Chondrocyte (in vitro differentiated cells): ENCODE results near the gene SHISA6. TPM values are rescaled to one million over a fixed set of nuclear protein-coding genes. Genes with fewer than 3 reads are reported as not detected.

Source experiments
- DNase-seq: peaks from one replicate; pipeline ENCODE4 v3.0.0; 2021; ENCODE audit warnings: mixed read lengths, low spot score
- H3K27ac Mint-ChIP-seq: one replicate; pipeline ENCODE4 v1.8.0; 2021; ENCODE audit warnings: mild to moderate bottlenecking, moderate library complexity, mixed read lengths; ENCODE audit not compliant: unreplicated experiment
- H3K27me3 Mint-ChIP-seq: 2 replicates; pipeline ENCODE4 v1.8.0; 2021; ENCODE audit warnings: low read depth, mixed read lengths
- H3K36me3 Mint-ChIP-seq: 2 replicates; pipeline ENCODE4 v1.8.0; 2021; ENCODE audit warnings: low read depth, mixed read lengths
- H3K4me1 Mint-ChIP-seq: 2 replicates; pipeline ENCODE4 v1.8.0; 2021; ENCODE audit warnings: low read depth, mild to moderate bottlenecking, mixed read lengths
- H3K4me3 Mint-ChIP-seq: one replicate; pipeline ENCODE4 v1.8.0; 2021; ENCODE audit warnings: mild to moderate bottlenecking, moderate library complexity, mixed read lengths; ENCODE audit not compliant: unreplicated experiment
- H3K9me3 Mint-ChIP-seq: 2 replicates; pipeline ENCODE4 v1.8.0; 2021; ENCODE audit warnings: low read depth, mixed read lengths
- CTCF ChIP-seq: fragments of 200-600 bp; sonication (generic); IDR thresholded peaks from 2 replicates; pipeline ENCODE4 v1.5.0; 2021; ENCODE audit warnings: antibody characterized with exemption, mild to moderate bottlenecking, moderate library complexity
- total RNA-seq: library from RNA; stranded (reverse); gene quantifications from 3 replicates; pipeline ENCODE4 v1.2.1, GENCODE V29; 2021

SHISA6 gene
- total RNA-seq, 1 donor from 2014 or later: not detected

- TF ChIP-seq CTCF: no peak
Measured at GRCh38 chr17:11383157-11383556, 142.1 kb downstream of the SHISA6 start.

GRCh38 chr17:11384131-11384530, 143.1 kb downstream of the SHISA6 start:
- H3K36me3 Mint-ChIP-seq: no peaks in the 10 kb centered on the region
- H3K4me3 Mint-ChIP-seq: no peak overlapping the region
- TF ChIP-seq CTCF: no peak
- no peaks in the 10 kb centered on the region for H3K4me1 Mint-ChIP-seq
- H3K27ac Mint-ChIP-seq: no peak overlapping the region
- no peak for DNase-seq
- no peaks in the 10 kb centered on the region for H3K9me3 Mint-ChIP-seq
- H3K27me3 Mint-ChIP-seq: peaks cover 1% of the 10 kb centered on the region

More at GRCh38 chr17:11383157-11383556, 142.1 kb downstream of the SHISA6 start:
- Mint-ChIP-seq H3K36me3 (no peaks in the 10 kb centered on the region), H3K4me3 (no peak overlapping the region), H3K4me1 (no peaks in the 10 kb centered on the region), H3K9me3 (no peaks in the 10 kb centered on the region), H3K27me3 (peaks cover 1% of the 10 kb centered on the region), H3K27ac (no peak overlapping the region)
- DNase-seq: no peak

- Mint-ChIP-seq H3K4me1 (no peaks in the 10 kb centered on the region), H3K4me3 (no peak overlapping the region), H3K27me3 (no peaks in the 10 kb centered on the region), H3K27ac (no peak overlapping the region), H3K36me3 (no peaks in the 10 kb centered on the region), H3K9me3 (peaks cover 11% of the 10 kb centered on the region)
- no peak for DNase-seq
- TF ChIP-seq CTCF: no peak
Measured at GRCh38 chr17:11387610-11388009, 146.6 kb downstream of the SHISA6 start.

GRCh38 chr17:11388054-11388453, 147.0 kb downstream of the SHISA6 start:
- H3K27me3 Mint-ChIP-seq: no peaks in the 10 kb centered on the region
- H3K4me1 Mint-ChIP-seq: no peaks in the 10 kb centered on the region
- no peak for TF ChIP-seq CTCF
- peaks cover 11% of the 10 kb centered on the region for H3K9me3 Mint-ChIP-seq
- no peak for DNase-seq
- no peak overlapping the region for H3K27ac Mint-ChIP-seq
- no peak overlapping the region for H3K4me3 Mint-ChIP-seq
- H3K36me3 Mint-ChIP-seq: no peaks in the 10 kb centered on the region

GRCh38 chr17:11389583-11389982, 148.6 kb downstream of the SHISA6 start:
- TF ChIP-seq CTCF: no peak
- Mint-ChIP-seq H3K9me3 (peaks cover 11% of the 10 kb centered on the region), H3K4me3 (no peak overlapping the region), H3K27ac (no peak overlapping the region), H3K27me3 (no peaks in the 10 kb centered on the region), H3K36me3 (no peaks in the 10 kb centered on the region), H3K4me1 (no peaks in the 10 kb centered on the region)
- no peak for DNase-seq
